Measurements from ENCODE around the gene CTNNA3.
A peak's percentile ranks its signal among the peaks of the same experiment; 100 is the strongest.

Gene CTNNA3

DNA sequence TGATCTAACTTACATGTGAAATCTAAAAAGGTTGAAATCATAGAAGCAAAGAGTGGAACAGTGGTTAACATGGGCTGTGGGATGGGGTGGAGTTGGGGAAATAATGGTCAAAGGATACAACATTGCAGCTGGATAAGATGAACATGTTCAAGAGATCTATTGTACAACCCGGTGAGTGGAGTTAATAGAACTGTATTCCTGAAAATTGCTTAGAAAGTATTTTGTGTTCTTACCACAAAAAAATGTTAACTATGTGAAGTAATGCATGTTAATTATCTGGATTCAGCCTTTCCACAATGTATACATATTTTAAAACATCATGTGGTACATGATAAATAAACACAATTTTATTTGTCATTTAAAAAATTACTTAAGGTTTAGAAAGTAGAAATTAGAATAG, 1041.1 kb downstream of the CTNNA3 start:
- Histone ChIP-seq H3K4me1 (no peaks in the 10 kb centered on the region), H3K9me3 (no peaks in the 10 kb centered on the region), H3K36me3 (replicated peaks) (no peaks in the 10 kb centered on the region), H3K4me3 (no peak overlapping the region), H3K27me3 (ENCODE audit: low read depth) (no peaks in the 10 kb centered on the region)
- in situ Hi-C loops (cut with MboI; ENCODE audit: low sequenced_read_pairs): no loop called here
- no peak for DNase-seq (ENCODE audit: low spot score in 2 of 2)

DNA sequence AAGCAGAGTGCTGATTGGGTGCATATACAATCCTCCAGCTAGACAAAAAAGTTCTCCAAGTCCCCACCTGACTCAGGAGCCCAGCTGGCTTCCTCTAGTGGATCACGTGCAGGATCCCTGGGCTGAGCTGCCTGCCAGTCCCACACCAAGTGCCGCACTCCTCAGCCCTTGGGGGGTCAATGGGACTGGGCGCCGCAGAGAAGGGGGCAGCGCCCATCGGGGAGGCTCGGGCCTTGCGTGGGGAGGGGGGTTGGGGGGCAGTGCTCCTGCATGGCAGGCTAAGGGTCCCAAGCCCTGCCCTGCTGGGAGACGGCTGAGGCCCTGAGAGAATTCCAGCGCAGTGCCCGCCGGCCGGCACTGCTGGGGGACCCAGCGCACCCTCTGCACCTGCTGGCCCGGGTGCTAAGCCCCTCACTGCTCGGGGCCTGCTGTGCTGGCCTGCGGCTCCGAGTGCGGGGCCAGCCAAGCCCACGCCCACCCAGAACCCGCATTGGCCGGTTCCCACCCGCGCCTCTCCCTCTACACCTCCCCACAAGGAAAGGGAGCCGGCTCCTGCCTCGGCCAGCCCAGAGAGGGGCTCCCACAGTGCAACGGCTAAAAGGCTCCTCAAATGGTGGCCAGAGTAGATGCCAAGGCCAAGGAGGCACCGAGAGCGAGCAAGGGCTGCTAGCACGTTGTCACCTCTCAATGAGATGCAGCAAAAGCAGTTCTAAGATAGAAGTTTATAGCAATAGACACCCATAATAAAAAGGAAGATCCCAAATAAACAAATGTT, 1044.5 kb downstream of the CTNNA3 start:
- no peaks in the 10 kb centered on the region for H3K36me3 ChIP-seq (replicated peaks)
- no peak overlapping the region for H3K4me3 ChIP-seq
- no peaks in the 10 kb centered on the region for H3K9me3 ChIP-seq
- no peak for DNase-seq (ENCODE audit: low spot score in 2 of 2)
- no peaks in the 10 kb centered on the region for H3K27me3 ChIP-seq (ENCODE audit: low read depth)
- no peaks in the 10 kb centered on the region for H3K4me1 ChIP-seq
- in situ Hi-C loops (cut with MboI; ENCODE audit: low sequenced_read_pairs): no loop called here

DNA sequence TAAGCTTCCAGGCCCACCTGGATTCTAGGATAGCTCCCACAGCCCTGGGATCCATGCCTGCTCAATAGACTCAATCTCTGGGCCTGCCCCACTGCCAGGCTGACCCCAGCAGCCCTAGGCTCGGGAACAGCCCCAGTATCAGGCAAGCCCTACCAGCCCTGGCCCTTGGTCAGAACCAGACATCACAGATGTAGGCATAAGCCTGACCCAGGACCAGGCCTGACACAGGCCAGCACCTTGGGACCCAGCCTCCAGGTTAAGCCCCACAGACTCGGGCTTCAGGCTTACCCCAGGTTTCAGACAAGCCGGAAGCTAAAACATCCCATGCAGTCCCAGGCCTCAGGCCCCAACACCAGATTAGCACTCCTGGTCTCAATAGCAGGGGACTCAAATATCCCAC, 1046.4 kb downstream of the CTNNA3 start:
- Histone ChIP-seq H3K9me3 (no peaks in the 10 kb centered on the region), H3K4me1 (no peaks in the 10 kb centered on the region), H3K36me3 (replicated peaks) (no peaks in the 10 kb centered on the region), H3K27me3 (ENCODE audit: low read depth) (no peaks in the 10 kb centered on the region), H3K4me3 (no peak overlapping the region)
- no peak for DNase-seq (ENCODE audit: low spot score in 2 of 2)
- in situ Hi-C loops (cut with MboI; ENCODE audit: low sequenced_read_pairs): no loop called here

DNA sequence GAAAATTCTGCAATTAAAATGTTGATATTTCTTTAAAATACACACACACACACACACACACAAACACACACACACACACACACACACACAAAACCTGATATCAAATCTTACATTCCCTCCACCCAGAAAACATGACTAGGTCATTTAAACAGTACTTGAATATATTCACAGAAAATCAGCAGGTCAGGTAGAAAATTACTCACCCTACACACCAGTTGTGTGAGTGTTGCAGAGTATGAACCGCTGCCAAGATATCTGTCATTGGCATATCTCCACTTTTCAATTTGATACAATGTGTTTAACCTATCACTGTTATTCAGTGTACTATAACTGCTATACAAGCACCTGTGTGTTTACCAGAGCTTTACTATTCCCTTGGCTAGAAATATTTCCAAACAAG, 1053.8 kb downstream of the CTNNA3 start:
- DNase-seq (ENCODE audit: low spot score in 2 of 2): no peak
- no peaks in the 10 kb centered on the region for H3K36me3 ChIP-seq (replicated peaks)

DNA sequence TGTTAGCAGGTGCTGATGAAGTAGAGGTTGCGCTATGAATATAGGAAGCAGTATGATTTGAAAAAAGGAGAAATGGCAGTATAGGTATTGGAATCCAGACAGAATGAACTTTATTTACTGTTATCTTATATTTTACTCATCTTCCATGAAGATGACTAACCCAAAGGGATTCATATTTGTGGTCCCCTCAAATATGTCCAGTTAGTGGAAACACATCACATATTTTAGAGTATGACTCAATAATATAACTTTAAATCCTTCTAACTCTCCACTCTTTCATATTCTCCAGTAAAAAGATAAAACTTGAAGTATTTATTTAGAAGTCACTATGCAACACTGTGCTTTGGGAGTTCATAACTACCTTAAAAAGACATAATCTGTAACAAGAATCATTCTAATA, 1056.6 kb downstream of the CTNNA3 start:
- Histone ChIP-seq H3K4me1 (no peaks in the 10 kb centered on the region), H3K9me3 (no peaks in the 10 kb centered on the region), H3K27me3 (ENCODE audit: low read depth) (no peaks in the 10 kb centered on the region), H3K36me3 (replicated peaks) (no peaks in the 10 kb centered on the region), H3K4me3 (no peak overlapping the region)
- DNase-seq (ENCODE audit: low spot score in 2 of 2): no peak
- in situ Hi-C loops (cut with MboI; ENCODE audit: low sequenced_read_pairs): no loop called here

More for the DNA sequence above, 1053.8 kb downstream of the CTNNA3 start:
- Histone ChIP-seq H3K27me3 (ENCODE audit: low read depth) (no peaks in the 10 kb centered on the region), H3K4me1 (no peaks in the 10 kb centered on the region), H3K9me3 (no peaks in the 10 kb centered on the region), H3K4me3 (no peak overlapping the region)
- in situ Hi-C loops (cut with MboI; ENCODE audit: low sequenced_read_pairs): no loop called here

DNA sequence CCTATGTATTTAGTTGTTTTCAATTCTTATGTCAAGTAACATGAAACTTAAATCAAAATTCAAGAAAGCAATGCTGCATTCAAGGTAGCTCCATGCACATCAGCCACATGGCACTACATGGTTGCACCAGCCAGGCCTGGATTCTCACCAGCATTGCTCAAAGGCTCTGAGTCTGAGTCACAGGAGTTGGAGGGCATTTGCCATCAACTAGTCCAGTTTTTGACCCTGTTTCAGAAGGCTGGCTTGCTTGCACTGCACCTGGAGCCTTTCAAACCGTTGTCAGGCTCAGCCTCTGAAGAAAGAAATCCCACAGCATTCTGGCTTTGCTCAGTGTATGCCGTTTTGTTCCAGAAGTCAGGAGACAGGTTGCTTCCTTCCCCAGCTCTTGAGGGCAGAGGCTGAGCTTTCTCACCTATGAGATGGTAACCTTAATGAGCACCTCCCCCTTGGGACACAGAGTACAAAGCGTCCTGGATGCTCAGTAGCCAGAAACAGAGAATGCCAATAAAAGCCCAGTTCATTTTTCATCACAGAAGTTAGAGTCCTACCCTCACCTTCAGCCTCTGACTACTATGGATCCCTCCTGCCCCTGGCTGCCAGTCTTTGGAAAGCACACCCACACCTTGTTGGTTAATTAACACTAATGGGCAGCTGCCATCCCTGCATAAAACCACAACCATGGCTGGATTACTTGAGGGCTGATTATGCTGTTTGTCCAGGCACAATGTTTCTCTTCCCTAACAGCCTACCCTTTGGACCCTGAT, 1058.5 kb downstream of the CTNNA3 start:
- Histone ChIP-seq H3K9me3 (no peaks in the 10 kb centered on the region), H3K4me3 (no peak overlapping the region), H3K36me3 (replicated peaks) (no peaks in the 10 kb centered on the region), H3K27me3 (ENCODE audit: low read depth) (no peaks in the 10 kb centered on the region), H3K4me1 (no peaks in the 10 kb centered on the region)
- in situ Hi-C loops (cut with MboI; ENCODE audit: low sequenced_read_pairs): no loop called here
- no peak for DNase-seq (ENCODE audit: low spot score in 2 of 2)

DNA sequence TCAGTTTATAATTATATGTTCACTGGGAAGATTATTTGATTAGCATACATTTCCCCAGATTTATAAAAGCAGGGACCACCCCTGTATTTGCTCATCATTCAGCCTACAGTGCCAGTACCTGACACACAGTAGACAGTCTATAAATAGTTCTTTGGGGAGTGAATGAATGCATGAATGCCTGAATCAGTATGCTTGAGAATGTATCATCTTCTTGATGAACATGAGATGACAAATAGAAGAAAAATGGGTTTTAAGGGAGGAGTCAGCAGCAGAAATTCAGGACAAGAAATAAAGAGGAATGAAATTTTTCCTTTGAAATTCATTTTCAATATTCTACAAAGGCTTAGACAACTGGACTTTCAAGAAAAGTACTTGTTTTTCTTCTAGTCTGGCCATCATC, 1066.0 kb downstream of the CTNNA3 start:
- no peak for DNase-seq (ENCODE audit: low spot score in 2 of 2)
- Histone ChIP-seq H3K27me3 (ENCODE audit: low read depth) (no peaks in the 10 kb centered on the region), H3K9me3 (no peaks in the 10 kb centered on the region), H3K4me1 (no peaks in the 10 kb centered on the region), H3K4me3 (no peak overlapping the region), H3K36me3 (replicated peaks) (no peaks in the 10 kb centered on the region)
- in situ Hi-C loops (cut with MboI; ENCODE audit: low sequenced_read_pairs): no loop called here

DNA sequence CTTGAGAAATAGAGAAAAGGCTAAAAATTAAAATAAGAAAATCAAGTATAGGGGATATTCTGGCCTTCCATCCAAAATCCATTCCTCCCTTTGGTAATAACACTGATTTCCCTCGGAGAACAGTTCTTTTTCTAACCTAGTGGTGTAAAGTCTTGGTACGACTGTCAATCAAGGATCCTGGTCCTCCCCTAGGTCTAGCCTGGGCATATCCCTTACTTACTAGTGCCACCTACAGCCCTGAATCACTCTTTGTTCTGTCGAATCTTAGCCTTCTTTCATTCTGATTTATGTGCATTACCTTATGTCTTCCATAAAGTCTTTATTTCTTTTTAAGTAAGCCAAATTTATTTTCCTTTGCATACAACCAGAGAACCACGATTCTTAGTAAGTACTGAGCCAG, 1068.8 kb downstream of the CTNNA3 start:
- peak; percentile 61 to 67 for DNase-seq (ENCODE audit: low spot score in 2 of 2)
- Histone ChIP-seq H3K27me3 (ENCODE audit: low read depth) (no peaks in the 10 kb centered on the region), H3K4me3 (no peak overlapping the region), H3K4me1 (no peaks in the 10 kb centered on the region), H3K9me3 (no peaks in the 10 kb centered on the region), H3K36me3 (replicated peaks) (no peaks in the 10 kb centered on the region)
- in situ Hi-C loops (cut with MboI; ENCODE audit: low sequenced_read_pairs): no loop called here

DNA sequence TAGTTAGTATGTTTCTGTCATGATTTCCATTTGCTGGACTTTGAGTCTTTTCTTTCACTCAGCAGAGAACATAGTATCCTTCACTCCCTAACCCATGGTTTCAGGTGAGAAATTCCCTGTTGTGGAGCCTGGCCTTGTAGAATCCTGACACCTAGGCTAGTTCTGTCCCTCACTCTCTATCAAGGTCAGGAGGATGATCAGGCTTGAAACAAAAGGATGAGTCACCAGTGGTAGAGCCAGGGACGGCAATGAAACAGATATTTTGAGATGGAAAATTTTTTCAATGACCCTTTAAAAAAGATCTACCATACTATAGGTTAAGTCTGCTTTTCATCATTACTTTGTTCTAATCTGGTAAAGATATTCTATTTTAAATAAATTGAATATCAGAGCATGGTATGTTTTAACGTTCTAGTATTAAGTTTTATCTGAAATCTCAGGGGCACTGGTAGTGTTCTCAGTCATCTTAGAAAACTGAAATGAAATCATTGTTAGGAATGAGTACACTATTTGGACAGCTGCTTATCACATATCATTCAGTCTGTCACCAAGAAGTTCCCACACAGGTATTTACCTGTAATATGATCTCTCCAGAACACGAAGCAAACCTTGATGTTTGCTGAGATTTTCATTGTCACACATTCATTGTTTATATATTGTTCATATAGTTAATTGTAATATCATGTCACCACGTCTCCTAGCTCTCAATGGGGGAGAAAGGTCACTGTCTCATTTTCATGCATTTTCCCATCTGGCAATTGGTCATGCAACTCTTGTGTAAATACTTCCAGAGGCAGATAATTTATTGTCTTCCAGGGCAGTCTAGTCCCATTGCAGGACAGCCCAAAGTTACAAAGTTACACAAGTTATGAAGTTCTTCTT, 1070.0 kb downstream of the CTNNA3 start:
- no peak for DNase-seq (ENCODE audit: low spot score in 2 of 2)
- Histone ChIP-seq H3K9me3 (no peaks in the 10 kb centered on the region), H3K36me3 (replicated peaks) (no peaks in the 10 kb centered on the region), H3K4me3 (no peak overlapping the region), H3K27me3 (ENCODE audit: low read depth) (no peaks in the 10 kb centered on the region), H3K4me1 (no peaks in the 10 kb centered on the region)
- in situ Hi-C loops (cut with MboI; ENCODE audit: low sequenced_read_pairs): no loop called here

DNA sequence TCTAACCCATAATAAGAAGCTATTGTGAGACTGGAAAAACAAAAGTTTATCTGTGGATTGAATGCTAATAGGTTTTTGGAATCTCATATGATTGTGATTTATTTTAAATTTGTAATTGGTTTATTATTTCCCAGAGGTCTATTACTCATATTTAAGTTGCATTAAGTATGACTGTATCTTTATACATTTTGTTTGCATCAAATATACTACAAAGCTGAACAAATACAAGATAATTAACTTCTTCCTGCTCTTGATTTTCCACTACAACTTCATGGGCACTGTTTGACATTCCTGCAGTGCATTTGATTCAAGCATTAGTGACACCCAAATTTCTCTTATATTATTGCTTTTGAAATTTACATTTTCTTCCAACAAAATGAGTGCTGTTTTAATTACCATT, 1073.9 kb downstream of the CTNNA3 start:
- no peaks in the 10 kb centered on the region for H3K27me3 ChIP-seq (ENCODE audit: low read depth)
- H3K36me3 ChIP-seq (replicated peaks): no peaks in the 10 kb centered on the region
- no peaks in the 10 kb centered on the region for H3K9me3 ChIP-seq
- no peak overlapping the region for H3K4me3 ChIP-seq
- H3K4me1 ChIP-seq: no peaks in the 10 kb centered on the region
- in situ Hi-C loops (cut with MboI; ENCODE audit: low sequenced_read_pairs): no loop called here
- DNase-seq (ENCODE audit: low spot score in 2 of 2): no peak

DNA sequence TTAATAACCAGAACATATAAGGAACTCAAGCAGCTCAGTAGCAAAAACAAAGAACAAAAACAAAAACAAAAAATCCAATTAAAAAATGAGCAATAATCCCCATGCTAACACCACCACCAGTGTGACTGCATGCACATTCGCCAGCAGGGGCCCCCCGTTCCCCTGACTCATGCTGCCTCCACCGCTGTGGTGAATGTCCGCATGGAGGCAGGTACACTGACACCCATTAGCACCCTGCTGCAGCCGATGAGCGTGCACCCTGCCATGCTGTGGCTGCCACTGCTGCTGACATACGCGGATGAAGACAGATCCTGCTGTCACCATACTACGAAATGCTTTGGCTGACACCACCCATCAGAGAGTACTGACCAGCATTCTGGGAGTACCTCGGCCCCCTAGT, 1091.8 kb downstream of the CTNNA3 start:
- Histone ChIP-seq H3K4me3 (no peak overlapping the region), H3K36me3 (replicated peaks) (no peaks in the 10 kb centered on the region), H3K27me3 (ENCODE audit: low read depth) (no peaks in the 10 kb centered on the region), H3K4me1 (no peaks in the 10 kb centered on the region), H3K9me3 (0 out of 2 replicates have a peak, but pooled peaks cover 2% of the 10 kb centered on the region)
- DNase-seq (ENCODE audit: low spot score in 2 of 2): peak in 1 of 2 experiments; percentile 21
- in situ Hi-C loops (cut with MboI; ENCODE audit: low sequenced_read_pairs): no loop called here

DNA sequence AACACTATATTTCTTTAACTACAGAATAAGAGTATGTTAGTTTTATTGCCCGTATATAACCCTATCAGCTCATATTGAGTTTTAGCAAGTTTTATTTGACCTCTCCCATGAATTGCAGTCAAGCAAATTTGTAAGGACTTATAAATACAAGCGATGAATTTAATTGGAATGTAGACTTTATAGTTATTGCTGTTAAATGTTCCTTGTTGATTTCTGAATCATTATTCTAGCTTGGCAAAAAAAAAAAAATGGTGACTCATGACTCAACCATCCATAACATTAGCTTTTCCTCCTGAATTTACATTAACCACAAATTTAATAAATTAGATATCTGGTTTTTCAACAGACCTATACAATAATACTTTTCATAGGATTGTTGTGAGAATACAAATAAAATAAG, 1104.1 kb downstream of the CTNNA3 start:
- H3K27me3 ChIP-seq (ENCODE audit: low read depth): no peaks in the 10 kb centered on the region
- no peaks in the 10 kb centered on the region for H3K9me3 ChIP-seq
- no peaks in the 10 kb centered on the region for H3K4me1 ChIP-seq
- DNase-seq (ENCODE audit: low spot score in 2 of 2): no peak
- in situ Hi-C loops (cut with MboI; ENCODE audit: low sequenced_read_pairs): no loop called here
- no peak overlapping the region for H3K4me3 ChIP-seq
- no peaks in the 10 kb centered on the region for H3K36me3 ChIP-seq (replicated peaks)

DNA sequence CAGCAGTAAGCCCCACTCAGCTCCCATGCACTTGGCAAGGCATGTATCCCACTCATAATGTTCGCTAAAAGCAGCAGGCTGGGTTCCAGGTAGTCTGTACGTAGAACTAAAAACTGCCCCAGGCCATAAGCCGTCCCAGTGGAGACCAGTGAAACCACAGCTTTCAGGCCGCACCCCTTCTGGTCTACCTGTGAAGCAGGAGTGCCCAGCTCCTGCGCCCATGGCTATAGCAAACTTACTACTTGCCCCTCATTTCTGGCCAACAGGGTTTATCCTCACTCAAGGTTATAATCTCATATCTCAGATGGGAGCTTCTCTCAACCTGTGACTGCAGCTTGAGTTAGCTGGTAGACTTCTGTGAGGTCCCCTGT, 1108.3 kb downstream of the CTNNA3 start:
- Histone ChIP-seq H3K36me3 (replicated peaks) (no peaks in the 10 kb centered on the region), H3K27me3 (ENCODE audit: low read depth) (no peaks in the 10 kb centered on the region), H3K9me3 (no peaks in the 10 kb centered on the region), H3K4me1 (no peaks in the 10 kb centered on the region), H3K4me3 (no peak overlapping the region)
- in situ Hi-C loops (cut with MboI; ENCODE audit: low sequenced_read_pairs): no loop called here
- DNase-seq (ENCODE audit: low spot score in 2 of 2): no peak

Measured in HAP-1 (cell line).